Heart right ventricle (tissue), 16 donors: ENCODE results near the gene HDAC10. TPM values are rescaled to one million over a fixed set of nuclear protein-coding genes. Genes with fewer than 3 reads are reported as not detected.
A peak's percentile ranks its signal among the peaks of the same experiment; 100 is the strongest.

ENCODE experiments used
- ATAC-seq, 8 donors: fragments of 200-7000 bp; cut with Tn5 transposase; one replicate each; pipeline ENCODE4 v1.9.1; 2020; ENCODE audit warnings: mild to moderate bottlenecking in 8 of 8, moderate library complexity in 8 of 8, moderate number of reproducible peaks in 1 of 8
- DNase-seq, 2 donors: peaks; one replicate each; pipeline ENCODE4 v3.0.0-alpha.2; 2020
- H3K27ac ChIP-seq, 10 donors: fragments of 200-600 bp; sonication (generic) in 2 of 10; one replicate each; pipeline versions ENCODE4 v1.5.0 to v1.8.0; 2020 to 2022; ENCODE audit warnings: mild to moderate bottlenecking in 3 of 10
- H3K27me3 ChIP-seq, 7 donors: fragments of 200-600 bp; one replicate each; pipeline ENCODE4 v1.8.0; 2021 to 2022; ENCODE audit warnings: mild to moderate bottlenecking in 2 of 7
- H3K36me3 ChIP-seq, 9 donors: fragments of 200-600 bp; sonication (generic) in 1 of 9; one replicate each; pipeline versions ENCODE4 v1.5.0 to v1.8.0; 2020 to 2022; ENCODE audit warnings: mild to moderate bottlenecking in 2 of 9
- H3K4me1 ChIP-seq, 9 donors: fragments of 200-600 bp; sonication (generic) in 1 of 9; one replicate each; pipeline versions ENCODE4 v1.5.0 to v1.8.0; 2020 to 2022; ENCODE audit warnings: mild to moderate bottlenecking in 4 of 9
- H3K4me3 ChIP-seq, 10 donors: fragments of 200-600 bp; sonication (generic) in 2 of 10; one replicate each; pipeline versions ENCODE4 v1.5.0 to v1.8.0; 2020 to 2022; ENCODE audit warnings: mild to moderate bottlenecking in 7 of 10, moderate library complexity in 2 of 10
- H3K9me3 ChIP-seq, 11 donors: fragments of 200-600 bp in 10 of 11; sonication (generic) in 2 of 11; one replicate each; pipeline versions ENCODE4 v1.5.0 to v1.8.0; 2013 to 2022; ENCODE audit warnings: mild to moderate bottlenecking in 2 of 11, control low read depth in 1 of 11, moderate library complexity in 1 of 11
- WGBS, 2 donors: extraction: QIAGEN DNeasy Blood & Tissue Kit; methylation state at CpG; one replicate each; pipeline ENCODE4 v1.1.7; 2013; ENCODE audit warnings: inconsistent platforms in 1 of 2; 5-methylcytosine and 5-hydroxymethylcytosine counted together
- intact Hi-C, 10 donors: fragments of 100-400 bp; cut with DNase I; formaldehyde crosslinking; loops; one replicate each; pipeline versions ENCODE4 v1.11.1 to v1.14.2; 2022
- polyA plus RNA-seq, 2 donors: library from polyadenylated mRNA; stranded (reverse); fragments of 200-250 nt; gene quantifications; one replicate each; pipeline ENCODE4 v1.2.3, GENCODE V29; 2013
- total RNA-seq, 10 donors: library from RNA; stranded (reverse); fragmentation: NEBNext Ultra II Directional in 3 of 10; extraction: Animal tissue kit (Norgen Biotek cat#: 25700) in 3 of 10; gene quantifications; one replicate each; pipeline versions ENCODE4 v1.2.1 to v1.2.4, GENCODE V29; 2021 to 2023
- TF ChIP-seq, protein P1 (sequence below), 9 donors: fragments of 200-600 bp; sonication (generic) in 2 of 9; IDR thresholded peaks; one replicate each; pipeline versions ENCODE4 v1.5.0 to v1.8.0; 2021 to 2022; ENCODE audit warnings: antibody characterized with exemption in 9 of 9, mild to moderate bottlenecking in 5 of 9, moderate library complexity in 1 of 9
- donor health status: Arrhythmogenic right ventricular cardiomyopathy.
- donor health status: ischemic (EF 13 %, LVEDD 7.1; RV severe dilation, severe dysfunction).
- donor health status: healthy with polysubstance abuse.
- donor health status: DM: no; HTN: yes; CAD: no.
- donor health status: DM: no; HTN: no; CAD: no.
- donor health status: ischemic (EF 25% LVEDD 6.9; RV normal size, moderate dysfunction).
- donor health status: ischemic (EF 25% LVEDD 5.7; RV mildly dilated, moderate dysfunction).
- donor health status: healthy.
- donor health status: DM: yes; HTN: yes; CAD: no.
- donor health status: Ischemic cardiomyopathy.
- donor health status: ischemic (EF 35%, LVEDD 5.7; RV mildly dilated, moderate dysfunction).
- donor health status: nonischemic (EF 11% LVEDD 7.7; RV severe dilation, severe dysfunction).
- donor health status: DM: yes; HTN: yes; CAD: no.
- donor health status: PGD.
- donor health status: ischemic (EF 29% LVEDD 5.4; RV normal size, mild dysfunction).
- donor health status: nonischemic (EF 23%, LVEDD 6.1; RV moderate dilation, normal function).

Gene HDAC10
- total and polyA plus RNA-seq, 12 donors = 7.1 to 20.3 (median 10.3) TPM

DNA sequence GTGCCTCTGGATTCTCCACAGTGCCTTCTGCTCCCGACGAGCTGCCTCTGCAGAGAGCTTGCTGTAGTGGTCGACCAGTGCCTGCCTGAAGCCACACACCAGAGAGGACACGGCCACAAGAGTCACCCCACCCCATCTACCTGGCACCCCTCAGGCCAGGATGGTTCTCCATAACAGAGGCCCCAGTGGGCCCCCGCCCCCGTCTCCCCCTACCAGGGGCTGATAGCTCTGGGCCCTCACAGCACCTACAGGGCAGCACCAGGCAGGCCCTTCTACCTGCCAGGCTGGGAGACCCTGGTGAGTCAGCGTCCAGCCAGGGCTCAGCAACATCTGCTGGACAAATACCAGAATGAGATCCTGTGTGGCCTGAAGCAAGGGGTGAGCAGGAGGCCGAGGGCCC, 28.6 kb downstream of the HDAC10 start:
- Histone ChIP-seq H3K4me1 (peaks cover 0 to 13% (median 6%) of the 10 kb centered on the region in 9 donors), H3K27ac (no peak overlapping the region), H3K36me3 (peaks cover 0 to 99% (median 53%) of the 10 kb centered on the region in 9 donors), H3K9me3 (no peaks in the 10 kb centered on the region), H3K27me3 (no peaks in the 10 kb centered on the region), H3K4me3 (no peak overlapping the region)
- no peak for ATAC-seq
- intact Hi-C loops = no loop called here
- TF ChIP-seq, protein P1, sequence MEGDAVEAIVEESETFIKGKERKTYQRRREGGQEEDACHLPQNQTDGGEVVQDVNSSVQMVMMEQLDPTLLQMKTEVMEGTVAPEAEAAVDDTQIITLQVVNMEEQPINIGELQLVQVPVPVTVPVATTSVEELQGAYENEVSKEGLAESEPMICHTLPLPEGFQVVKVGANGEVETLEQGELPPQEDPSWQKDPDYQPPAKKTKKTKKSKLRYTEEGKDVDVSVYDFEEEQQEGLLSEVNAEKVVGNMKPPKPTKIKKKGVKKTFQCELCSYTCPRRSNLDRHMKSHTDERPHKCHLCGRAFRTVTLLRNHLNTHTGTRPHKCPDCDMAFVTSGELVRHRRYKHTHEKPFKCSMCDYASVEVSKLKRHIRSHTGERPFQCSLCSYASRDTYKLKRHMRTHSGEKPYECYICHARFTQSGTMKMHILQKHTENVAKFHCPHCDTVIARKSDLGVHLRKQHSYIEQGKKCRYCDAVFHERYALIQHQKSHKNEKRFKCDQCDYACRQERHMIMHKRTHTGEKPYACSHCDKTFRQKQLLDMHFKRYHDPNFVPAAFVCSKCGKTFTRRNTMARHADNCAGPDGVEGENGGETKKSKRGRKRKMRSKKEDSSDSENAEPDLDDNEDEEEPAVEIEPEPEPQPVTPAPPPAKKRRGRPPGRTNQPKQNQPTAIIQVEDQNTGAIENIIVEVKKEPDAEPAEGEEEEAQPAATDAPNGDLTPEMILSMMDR (IDR thresholded peaks at IDR 0.05) = no peak
- no peak for DNase-seq
- 87 to 88% methylated on average over 8 of the region's 8 CpGs for WGBS, 2 donors

DNA sequence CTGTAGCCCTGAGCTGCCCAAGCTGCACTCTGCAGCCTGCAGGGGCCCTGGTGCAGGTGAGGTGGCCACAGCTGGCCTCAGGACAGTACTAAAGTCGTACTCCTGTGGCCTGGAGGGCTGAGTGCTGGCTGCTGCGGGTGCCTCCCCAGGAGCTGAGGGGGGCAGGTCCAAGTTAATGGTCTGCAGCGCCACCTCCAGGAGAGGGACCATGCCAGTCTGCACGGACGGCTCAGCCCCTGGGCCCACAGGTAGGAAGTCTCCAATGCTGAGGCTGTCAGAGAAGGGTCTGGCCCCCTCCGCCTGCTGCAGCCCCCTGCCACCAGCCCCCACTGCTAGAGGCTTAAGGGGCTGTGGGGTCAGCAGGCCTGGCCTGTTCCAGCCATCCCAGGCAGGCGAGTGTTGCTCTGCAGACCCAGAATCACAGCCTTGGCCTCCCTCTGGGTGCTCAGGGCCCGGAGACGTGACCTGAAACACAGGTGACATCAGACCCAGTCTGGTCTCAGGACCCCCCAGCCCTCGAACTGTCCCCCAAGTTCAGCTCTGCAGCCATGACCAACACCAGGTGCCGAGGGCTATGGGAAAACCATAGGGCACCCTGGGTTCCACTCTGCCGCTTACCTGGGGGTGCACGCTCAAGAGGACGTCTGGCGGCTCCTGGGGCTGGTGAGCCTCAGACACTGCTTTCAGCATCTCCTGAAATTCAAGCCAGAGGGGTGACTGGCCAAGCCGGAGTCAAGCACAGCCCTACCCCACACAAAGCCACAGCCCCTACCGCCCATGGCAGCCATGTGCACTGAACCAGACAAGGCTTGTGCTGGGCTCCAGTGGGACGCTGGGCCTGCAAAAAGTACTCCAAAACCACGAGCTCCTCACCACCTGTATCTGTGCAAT, 29.4 kb downstream of the HDAC10 start:
- Histone ChIP-seq H3K27ac (no peak overlapping the region), H3K27me3 (no peaks in the 10 kb centered on the region), H3K9me3 (no peaks in the 10 kb centered on the region), H3K4me1 (peaks cover 0 to 13% (median 6%) of the 10 kb centered on the region in 9 donors), H3K36me3 (peaks cover 5 to 99% (median 61%) of the 10 kb centered on the region in 9 donors), H3K4me3 (no peak overlapping the region)
- DNase-seq (no peak), ATAC-seq (no peak)
- 94% methylated on average over 19 of the region's 19 CpGs for WGBS, 2 donors
- TF ChIP-seq, protein P1 (IDR thresholded peaks at IDR 0.05) = no peak
- intact Hi-C loops = no loop called here

DNA sequence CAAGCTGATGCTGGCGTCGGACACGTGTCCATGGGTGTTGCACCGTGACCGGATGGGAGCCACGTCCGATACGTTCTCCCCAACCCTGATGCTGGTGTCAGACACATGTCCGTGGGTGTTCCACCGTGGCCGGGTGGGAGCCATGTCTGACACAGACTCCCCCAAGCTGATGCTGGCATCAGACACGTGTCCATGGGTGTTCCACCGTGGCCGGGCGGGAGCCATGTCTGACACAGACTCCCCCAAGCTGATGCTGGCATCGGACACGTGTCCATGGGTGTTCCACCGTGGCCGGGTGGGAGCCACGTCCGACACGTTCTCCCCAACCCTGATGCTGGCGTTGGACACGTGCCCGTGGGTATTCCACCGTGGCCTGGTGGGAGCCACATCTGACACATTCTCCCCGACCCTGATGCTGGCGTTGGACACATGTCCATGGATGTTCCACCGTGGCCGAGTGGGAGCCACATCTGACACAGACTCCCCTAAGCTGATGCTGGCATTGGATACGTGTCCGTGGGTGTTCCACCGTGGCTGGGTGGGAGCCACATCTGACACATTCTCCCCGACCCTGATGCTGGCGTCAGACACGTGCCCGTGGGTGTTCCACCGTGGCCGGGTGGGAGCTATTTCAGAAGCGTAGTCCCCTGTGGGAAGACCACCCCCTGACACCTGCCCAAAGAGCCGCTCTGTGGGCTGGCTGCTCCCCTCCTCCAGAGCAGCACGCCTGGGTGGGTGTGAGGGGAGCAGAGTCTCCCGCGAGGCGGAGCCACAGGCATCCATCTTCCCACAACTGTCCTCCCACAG, 30.3 kb downstream of the HDAC10 start:
- Histone ChIP-seq H3K27me3 (no peaks in the 10 kb centered on the region), H3K27ac (no peak overlapping the region), H3K36me3 (peaks cover 10 to 100% (median 66%) of the 10 kb centered on the region in 9 donors), H3K9me3 (no peaks in the 10 kb centered on the region), H3K4me1 (peaks cover 0 to 13% (median 6%) of the 10 kb centered on the region in 9 donors), H3K4me3 (no peak overlapping the region)
- TF ChIP-seq, protein P1 (IDR thresholded peaks at IDR 0.05) = no peak
- intact Hi-C loops = no loop called here
- ATAC-seq (no peak), DNase-seq (no peak)
- 96 to 97% methylated on average over 45 of the region's 45 CpGs for WGBS, 2 donors

DNA sequence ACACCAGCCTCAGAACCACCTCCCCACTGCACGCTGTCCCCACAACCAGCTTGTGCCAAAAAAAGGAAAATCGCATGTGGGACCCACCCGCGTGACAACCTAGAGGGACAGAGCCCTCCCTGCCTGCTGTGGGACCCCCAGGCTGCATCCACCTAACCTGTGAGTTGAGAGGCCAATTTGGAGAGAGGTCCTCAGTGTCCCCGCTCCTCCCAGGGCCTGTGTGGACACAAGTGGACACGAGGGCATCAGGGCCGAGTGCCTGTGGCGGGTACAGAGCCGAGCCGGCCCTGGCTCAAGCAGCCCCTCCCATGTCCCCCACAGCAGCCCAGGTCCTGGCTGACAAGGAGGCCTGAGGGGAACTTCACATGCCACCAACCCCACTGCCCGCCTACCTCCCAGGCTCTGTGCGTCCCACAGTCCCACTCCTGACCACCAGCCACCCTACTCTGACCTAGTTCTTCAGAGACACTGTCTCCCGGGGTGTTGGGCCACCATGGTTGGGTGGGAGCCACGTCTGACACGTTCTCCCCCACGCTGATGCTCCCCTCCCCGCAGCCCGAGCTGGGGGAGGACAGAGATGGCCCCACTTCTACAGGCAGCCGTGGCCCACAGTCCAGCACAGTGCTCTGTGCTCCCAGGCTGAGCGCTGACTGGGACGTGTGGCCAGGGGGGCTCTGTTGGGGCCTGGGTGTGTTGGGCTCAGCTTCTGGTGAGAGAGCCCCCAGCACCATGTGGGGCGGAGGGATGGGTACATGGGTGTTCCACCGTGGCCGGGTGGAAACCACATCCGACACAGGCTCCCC, 31.1 kb downstream of the HDAC10 start:
- Histone ChIP-seq H3K4me3 (no peak overlapping the region), H3K27me3 (no peaks in the 10 kb centered on the region), H3K27ac (no peak overlapping the region), H3K4me1 (peaks cover 0 to 15% (median 6%) of the 10 kb centered on the region in 9 donors), H3K36me3 (peaks cover 10 to 99% (median 63%) of the 10 kb centered on the region in 9 donors), H3K9me3 (no peaks in the 10 kb centered on the region)
- 87 to 88% methylated on average over 23 to 25 of the region's 25 CpGs for WGBS, 2 donors
- DNase-seq = no peak
- peak in 3 of 8 donors; percentile 0 to 5 (median 2) for ATAC-seq
- intact Hi-C loops = no loop called here
- TF ChIP-seq, protein P1 (IDR thresholded peaks at IDR 0.05) = no peak
